WTC11 (cell line): ENCODE data around the gene PRKAG2. TPM values are rescaled to one million over a fixed set of nuclear protein-coding genes. Genes with fewer than 3 reads are reported as not detected.

Experiments
- ATAC-seq: fragments of 200-7000 bp; cut with Tn5 transposase; 2 replicates; pipeline ENCODE4 v1.10.0; 2021; ENCODE audit warnings: mild to moderate bottlenecking, moderate library complexity
- CTCF ChIA-PET: fragments of 300-600 bp; sonication (Branson Sonifier 250); formaldehyde crosslinking; loops from one replicate; lab custom pipeline; 2021; ENCODE audit warnings: antibody characterized with exemption; lab: Charles Lee
- POLR2A ChIA-PET: fragments of 350-600 bp; sonication (Branson Sonifier 250); formaldehyde crosslinking; loops from one replicate; lab custom pipeline; 2021; ENCODE audit warnings: antibody characterized with exemption; lab: Charles Lee
- DNase-seq: peaks from one replicate; pipeline ENCODE4 v3.0.0; 2021; ENCODE audit warnings: low spot score
- H3K27ac Mint-ChIP-seq: 2 replicates; pipeline ENCODE4 v1.8.0; 2021; ENCODE audit warnings: mixed read lengths
- H3K27me3 Mint-ChIP-seq: 2 replicates; pipeline ENCODE4 v1.8.0; 2021; ENCODE audit warnings: low read depth, mild to moderate bottlenecking, moderate library complexity, mixed read lengths
- H3K36me3 Mint-ChIP-seq: 2 replicates; pipeline ENCODE4 v1.8.0; 2021; ENCODE audit warnings: mixed read lengths
- H3K4me1 Mint-ChIP-seq: 2 replicates; pipeline ENCODE4 v1.8.0; 2022; ENCODE audit warnings: mixed read lengths
- H3K4me3 Mint-ChIP-seq: 2 replicates; pipeline ENCODE4 v1.8.0; 2021; ENCODE audit warnings: mild to moderate bottlenecking, moderate library complexity, mixed read lengths
- H3K9me3 Mint-ChIP-seq: 2 replicates; pipeline ENCODE4 v1.8.0; 2021; ENCODE audit warnings: mixed read lengths
- ATF1 ChIP-seq: sonication (generic); formaldehyde crosslinking; IDR thresholded peaks from 2 replicates; pipeline ENCODE4 v1.8.1; 2023; ENCODE audit warnings: mild to moderate bottlenecking, moderate library complexity, missing genetic modification reagents
- CBFB ChIP-seq: sonication (generic); formaldehyde crosslinking; IDR thresholded peaks from 2 replicates; pipeline ENCODE4 v1.8.1; 2022; ENCODE audit warnings: mild to moderate bottlenecking, low read depth, missing genetic modification reagents
- FOXJ3 ChIP-seq: sonication (generic); formaldehyde crosslinking; IDR thresholded peaks from 2 replicates; pipeline ENCODE4 v1.9.0; 2021; ENCODE audit warnings: missing genetic modification reagents, mild to moderate bottlenecking, borderline replicate concordance
- GABPB1 ChIP-seq: sonication (generic); formaldehyde crosslinking; IDR thresholded peaks from 2 replicates; pipeline ENCODE4 v1.8.1; 2023; ENCODE audit warnings: mild to moderate bottlenecking, missing genetic modification reagents
- NR3C1 ChIP-seq: sonication (generic); formaldehyde crosslinking; conservative IDR thresholded peaks from 2 replicates; pipeline ENCODE4 v1.8.1; 2023; ENCODE audit warnings: low read depth, mild to moderate bottlenecking, missing genetic modification reagents
- OVOL2 ChIP-seq: fragments of 250-450 bp; sonication (Bioruptor Pico); IDR thresholded peaks from 2 replicates; pipeline ENCODE4 v1.9.0; 2021; ENCODE audit warnings: mild to moderate bottlenecking, borderline replicate concordance
- SMAD4 ChIP-seq: sonication (generic); formaldehyde crosslinking; IDR thresholded peaks from 2 replicates; pipeline ENCODE4 v1.8.0; 2022; ENCODE audit warnings: mild to moderate bottlenecking, missing genetic modification reagents
- SP1 ChIP-seq: sonication (generic); formaldehyde crosslinking; conservative IDR thresholded peaks from 2 replicates; pipeline ENCODE4 v1.8.1; 2022; ENCODE audit warnings: missing genetic modification reagents
- ZNF138 ChIP-seq: sonication (generic); formaldehyde crosslinking; conservative IDR thresholded peaks from 2 replicates; pipeline ENCODE4 v1.8.1; 2022; ENCODE audit warnings: mild to moderate bottlenecking, moderate library complexity, missing genetic modification reagents
- ZNF219 ChIP-seq: sonication (generic); formaldehyde crosslinking; IDR thresholded peaks from 2 replicates; pipeline ENCODE4 v1.8.0; 2023; ENCODE audit warnings: missing genetic modification reagents, mild to moderate bottlenecking, borderline replicate concordance
- ZNF317 ChIP-seq: sonication (generic); formaldehyde crosslinking; IDR thresholded peaks from 2 replicates; pipeline ENCODE4 v1.8.1; 2023; ENCODE audit warnings: low read depth, mild to moderate bottlenecking, moderate library complexity, missing genetic modification reagents, borderline replicate concordance
- ZNF671 ChIP-seq: fragments of 250-450 bp; sonication (Bioruptor Pico); IDR thresholded peaks from 2 replicates; pipeline ENCODE4 v1.8.0; 2021; ENCODE audit warnings: mild to moderate bottlenecking
- total RNA-seq: library from RNA; stranded (reverse); gene quantifications from 3 replicates; pipeline ENCODE4 v1.2.3, GENCODE V29; 2021
- TF ChIP-seq, protein P1 (sequence below): sonication (generic); formaldehyde crosslinking; conservative IDR thresholded peaks from 2 replicates; pipeline ENCODE4 v1.8.1; 2022; ENCODE audit warnings: mild to moderate bottlenecking, missing genetic modification reagents
- TF ChIP-seq, protein P2 (sequence below): sonication (generic); formaldehyde crosslinking; IDR thresholded peaks from 2 replicates; pipeline ENCODE4 v1.8.0; 2022; ENCODE audit warnings: mild to moderate bottlenecking, missing genetic modification reagents
- TF ChIP-seq, protein P3 (sequence below): fragments of 250-450 bp; sonication (Bioruptor Pico); IDR thresholded peaks from 2 replicates; pipeline ENCODE4 v1.9.0; 2021; ENCODE audit warnings: mild to moderate bottlenecking
- TF ChIP-seq, protein P4 (sequence below): fragments of 250-450 bp; sonication (Bioruptor Pico); conservative IDR thresholded peaks from 2 replicates; pipeline ENCODE4 v1.9.0; 2021; ENCODE audit warnings: mild to moderate bottlenecking
- TF ChIP-seq, protein P5 (sequence below): sonication (generic); formaldehyde crosslinking; IDR thresholded peaks from 2 replicates; pipeline ENCODE4 v1.8.1; 2023; ENCODE audit warnings: mild to moderate bottlenecking, missing genetic modification reagents

PRKAG2 gene
- total RNA-seq, 1 experiment from 2014 or later = 20.3 TPM

DNA sequence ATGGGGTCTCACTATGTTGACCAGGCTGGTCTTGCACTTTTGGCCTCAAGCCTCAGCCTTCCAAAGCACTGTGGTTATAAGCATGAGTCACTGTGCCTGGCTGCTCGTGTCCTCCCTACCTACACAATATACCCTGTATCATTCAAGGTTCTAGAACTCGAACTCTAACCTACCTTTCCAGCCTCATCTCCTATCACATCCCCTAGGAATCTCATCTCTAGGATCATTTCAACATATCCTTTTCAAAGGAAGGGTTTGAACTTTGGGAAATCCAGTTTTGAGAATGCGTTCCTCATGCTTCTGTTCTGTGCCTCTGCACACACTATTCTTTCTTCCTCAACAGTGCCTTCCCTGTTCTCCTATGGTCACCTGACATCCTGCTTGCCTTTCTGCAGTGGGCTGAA lies 269.4 kb downstream of the PRKAG2 start (continued):
- TF ChIP-seq, protein P1, sequence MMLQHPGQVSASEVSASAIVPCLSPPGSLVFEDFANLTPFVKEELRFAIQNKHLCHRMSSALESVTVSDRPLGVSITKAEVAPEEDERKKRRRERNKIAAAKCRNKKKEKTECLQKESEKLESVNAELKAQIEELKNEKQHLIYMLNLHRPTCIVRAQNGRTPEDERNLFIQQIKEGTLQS (CRISPR knock-in tag) = no peak
- no peak for TF ChIP-seq GABPB1 (CRISPR knock-in tag)

DNA sequence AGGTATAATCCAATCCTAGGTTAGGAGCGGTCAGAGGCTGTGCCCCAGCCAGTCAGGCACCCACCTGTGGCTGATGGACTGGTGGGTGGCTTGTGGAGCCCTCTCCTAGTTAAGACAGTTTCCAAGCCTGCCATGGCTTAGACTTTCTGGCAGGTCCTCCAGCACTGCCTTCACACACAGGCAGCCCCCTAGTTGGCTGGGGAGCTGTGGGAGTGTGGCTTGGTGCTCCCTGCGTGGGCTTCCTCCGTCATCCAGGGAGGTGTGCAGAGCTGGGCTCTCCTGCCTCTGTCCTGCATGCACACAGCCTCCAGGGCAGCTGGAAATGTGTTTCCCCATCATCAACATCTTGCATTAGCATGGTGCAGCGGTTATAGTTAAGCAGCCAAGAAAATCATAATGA lies 273.0 kb downstream of the PRKAG2 start:
- TF ChIP-seq ZNF138 (no peak), NR3C1 (no peak)
- H3K4me1 Mint-ChIP-seq = peaks cover 9% of the 10 kb centered on the region
- H3K27me3 Mint-ChIP-seq = no peaks in the 10 kb centered on the region
- DNase-seq (no peak), ATAC-seq (no peak)
- CTCF ChIA-PET = no interaction called here
- POLR2A ChIA-PET = no interaction called here
- no peak overlapping the region for H3K4me3 Mint-ChIP-seq
- H3K27ac Mint-ChIP-seq = no peak overlapping the region
- no peaks in the 10 kb centered on the region; the same call in 1 of the 2 replicates for H3K36me3 Mint-ChIP-seq
- no peaks in the 10 kb centered on the region for H3K9me3 Mint-ChIP-seq

DNA sequence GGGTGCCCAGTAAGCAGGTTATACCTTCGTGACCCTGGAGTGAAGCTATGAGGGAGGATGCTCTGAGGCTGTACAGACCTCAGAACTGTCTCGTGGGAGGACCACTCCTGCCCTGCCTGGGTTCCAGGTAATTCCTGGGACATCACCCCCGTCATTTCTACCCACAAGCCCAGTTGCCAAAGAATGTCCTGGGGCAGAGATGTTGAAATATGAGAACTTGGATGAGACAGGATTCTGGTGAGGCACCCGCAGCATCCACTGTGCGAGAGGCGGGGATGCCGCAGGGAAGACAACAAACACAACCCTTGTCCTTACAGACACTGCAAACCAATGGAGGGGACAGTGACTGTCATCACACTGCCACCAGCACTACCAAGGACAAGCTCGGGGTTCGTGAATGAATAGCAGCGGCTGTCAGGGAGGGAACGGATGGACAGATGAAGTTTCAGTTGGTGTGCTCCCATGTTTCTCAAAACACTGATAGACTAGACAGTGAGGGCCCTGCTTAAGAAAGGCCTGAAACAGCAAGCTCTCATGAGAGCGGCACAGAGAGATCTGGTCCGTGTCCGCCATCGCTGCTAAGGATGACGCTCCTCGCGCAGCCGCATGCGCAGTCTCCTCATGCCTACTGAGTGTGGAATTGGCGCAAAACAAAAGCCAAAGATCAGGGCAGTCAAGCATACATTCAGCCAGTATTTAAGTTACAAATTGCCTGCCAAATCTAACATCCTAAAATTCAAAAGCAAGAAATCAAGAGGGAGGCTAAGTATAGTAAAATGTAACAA lies 275.2 kb downstream of the PRKAG2 start:
- Mint-ChIP-seq H3K27me3 (no peaks in the 10 kb centered on the region), H3K36me3 (no peaks in the 10 kb centered on the region; the same call in 1 of the 2 replicates), H3K4me1 (peaks cover 9% of the 10 kb centered on the region), H3K27ac (no peak overlapping the region), H3K4me3 (no peak overlapping the region), H3K9me3 (no peaks in the 10 kb centered on the region)
- TF ChIP-seq CBFB (CRISPR knock-in tag) (no peak), ZNF671 (CRISPR knock-in tag) (no peak), ZNF219 (CRISPR knock-in tag) (no peak), SP1 (no peak), SMAD4 (CRISPR knock-in tag) (no peak), OVOL2 (CRISPR knock-in tag) (no peak), NR3C1 (no peak), ATF1 (CRISPR knock-in tag) (no peak), ZNF317 (CRISPR knock-in tag) (no peak), FOXJ3 (CRISPR knock-in tag) (no peak)
- TF ChIP-seq, protein P2, sequence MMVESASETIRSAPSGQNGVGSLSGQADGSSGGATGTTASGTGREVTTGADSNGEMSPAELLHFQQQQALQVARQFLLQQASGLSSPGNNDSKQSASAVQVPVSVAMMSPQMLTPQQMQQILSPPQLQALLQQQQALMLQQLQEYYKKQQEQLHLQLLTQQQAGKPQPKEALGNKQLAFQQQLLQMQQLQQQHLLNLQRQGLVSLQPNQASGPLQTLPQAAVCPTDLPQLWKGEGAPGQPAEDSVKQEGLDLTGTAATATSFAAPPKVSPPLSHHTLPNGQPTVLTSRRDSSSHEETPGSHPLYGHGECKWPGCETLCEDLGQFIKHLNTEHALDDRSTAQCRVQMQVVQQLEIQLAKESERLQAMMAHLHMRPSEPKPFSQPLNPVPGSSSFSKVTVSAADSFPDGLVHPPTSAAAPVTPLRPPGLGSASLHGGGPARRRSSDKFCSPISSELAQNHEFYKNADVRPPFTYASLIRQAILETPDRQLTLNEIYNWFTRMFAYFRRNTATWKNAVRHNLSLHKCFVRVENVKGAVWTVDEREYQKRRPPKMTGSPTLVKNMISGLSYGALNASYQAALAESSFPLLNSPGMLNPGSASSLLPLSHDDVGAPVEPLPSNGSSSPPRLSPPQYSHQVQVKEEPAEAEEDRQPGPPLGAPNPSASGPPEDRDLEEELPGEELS = no peak
- TF ChIP-seq, protein P3, sequence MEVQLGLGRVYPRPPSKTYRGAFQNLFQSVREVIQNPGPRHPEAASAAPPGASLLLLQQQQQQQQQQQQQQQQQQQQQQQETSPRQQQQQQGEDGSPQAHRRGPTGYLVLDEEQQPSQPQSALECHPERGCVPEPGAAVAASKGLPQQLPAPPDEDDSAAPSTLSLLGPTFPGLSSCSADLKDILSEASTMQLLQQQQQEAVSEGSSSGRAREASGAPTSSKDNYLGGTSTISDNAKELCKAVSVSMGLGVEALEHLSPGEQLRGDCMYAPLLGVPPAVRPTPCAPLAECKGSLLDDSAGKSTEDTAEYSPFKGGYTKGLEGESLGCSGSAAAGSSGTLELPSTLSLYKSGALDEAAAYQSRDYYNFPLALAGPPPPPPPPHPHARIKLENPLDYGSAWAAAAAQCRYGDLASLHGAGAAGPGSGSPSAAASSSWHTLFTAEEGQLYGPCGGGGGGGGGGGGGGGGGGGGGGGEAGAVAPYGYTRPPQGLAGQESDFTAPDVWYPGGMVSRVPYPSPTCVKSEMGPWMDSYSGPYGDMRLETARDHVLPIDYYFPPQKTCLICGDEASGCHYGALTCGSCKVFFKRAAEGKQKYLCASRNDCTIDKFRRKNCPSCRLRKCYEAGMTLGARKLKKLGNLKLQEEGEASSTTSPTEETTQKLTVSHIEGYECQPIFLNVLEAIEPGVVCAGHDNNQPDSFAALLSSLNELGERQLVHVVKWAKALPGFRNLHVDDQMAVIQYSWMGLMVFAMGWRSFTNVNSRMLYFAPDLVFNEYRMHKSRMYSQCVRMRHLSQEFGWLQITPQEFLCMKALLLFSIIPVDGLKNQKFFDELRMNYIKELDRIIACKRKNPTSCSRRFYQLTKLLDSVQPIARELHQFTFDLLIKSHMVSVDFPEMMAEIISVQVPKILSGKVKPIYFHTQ (CRISPR knock-in tag) = no peak
- TF ChIP-seq, protein P1 (CRISPR knock-in tag) = no peak
- TF ChIP-seq, protein P4, sequence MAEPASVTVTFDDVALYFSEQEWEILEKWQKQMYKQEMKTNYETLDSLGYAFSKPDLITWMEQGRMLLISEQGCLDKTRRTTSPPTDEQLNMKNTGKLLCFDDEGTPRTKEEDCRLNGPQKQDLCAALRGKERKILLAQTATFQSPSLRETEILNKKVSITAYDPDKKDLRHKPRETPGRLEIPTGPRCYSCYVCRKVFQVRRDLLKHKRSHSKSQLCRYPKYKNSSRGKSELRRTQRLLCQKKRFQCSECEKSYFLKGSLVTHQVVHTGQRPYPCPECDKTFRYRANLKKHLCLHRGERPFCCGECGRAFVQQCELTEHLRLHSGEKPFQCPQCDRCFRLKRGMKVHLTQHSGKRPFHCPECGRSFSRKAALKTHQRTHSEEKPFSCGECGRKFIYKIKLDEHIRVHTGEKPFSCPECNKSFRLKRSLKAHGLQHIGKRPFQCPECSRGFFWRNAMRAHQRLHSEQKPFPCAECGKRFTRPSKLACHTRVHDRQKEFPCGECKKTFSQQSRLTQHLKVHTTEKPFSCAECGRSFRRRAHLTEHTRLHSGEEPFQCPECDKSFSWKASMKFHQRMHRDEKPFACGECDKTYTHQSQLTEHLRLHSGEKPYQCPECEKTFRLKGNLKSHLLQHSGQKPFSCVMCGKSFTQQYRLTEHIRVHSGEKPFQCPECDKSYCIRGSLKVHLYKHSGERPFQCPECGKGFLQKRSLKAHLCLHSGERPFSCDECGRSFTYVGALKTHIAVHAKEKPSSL = no peak
- TF ChIP-seq, protein P5, sequence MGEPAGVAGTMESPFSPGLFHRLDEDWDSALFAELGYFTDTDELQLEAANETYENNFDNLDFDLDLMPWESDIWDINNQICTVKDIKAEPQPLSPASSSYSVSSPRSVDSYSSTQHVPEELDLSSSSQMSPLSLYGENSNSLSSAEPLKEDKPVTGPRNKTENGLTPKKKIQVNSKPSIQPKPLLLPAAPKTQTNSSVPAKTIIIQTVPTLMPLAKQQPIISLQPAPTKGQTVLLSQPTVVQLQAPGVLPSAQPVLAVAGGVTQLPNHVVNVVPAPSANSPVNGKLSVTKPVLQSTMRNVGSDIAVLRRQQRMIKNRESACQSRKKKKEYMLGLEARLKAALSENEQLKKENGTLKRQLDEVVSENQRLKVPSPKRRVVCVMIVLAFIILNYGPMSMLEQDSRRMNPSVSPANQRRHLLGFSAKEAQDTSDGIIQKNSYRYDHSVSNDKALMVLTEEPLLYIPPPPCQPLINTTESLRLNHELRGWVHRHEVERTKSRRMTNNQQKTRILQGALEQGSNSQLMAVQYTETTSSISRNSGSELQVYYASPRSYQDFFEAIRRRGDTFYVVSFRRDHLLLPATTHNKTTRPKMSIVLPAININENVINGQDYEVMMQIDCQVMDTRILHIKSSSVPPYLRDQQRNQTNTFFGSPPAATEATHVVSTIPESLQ (CRISPR knock-in tag) = no peak
- ChIA-PET POLR2A (no interaction called here), CTCF (no interaction called here)
- ATAC-seq (no peak), DNase-seq (no peak)
